ENCODE data around the gene TMEM190. TPM values are rescaled to one million over a fixed set of nuclear protein-coding genes. Genes with fewer than 3 reads are reported as not detected.

The TMEM190 gene
- total RNA-seq, 4 donors from 2014 or later: not detected

DNA sequence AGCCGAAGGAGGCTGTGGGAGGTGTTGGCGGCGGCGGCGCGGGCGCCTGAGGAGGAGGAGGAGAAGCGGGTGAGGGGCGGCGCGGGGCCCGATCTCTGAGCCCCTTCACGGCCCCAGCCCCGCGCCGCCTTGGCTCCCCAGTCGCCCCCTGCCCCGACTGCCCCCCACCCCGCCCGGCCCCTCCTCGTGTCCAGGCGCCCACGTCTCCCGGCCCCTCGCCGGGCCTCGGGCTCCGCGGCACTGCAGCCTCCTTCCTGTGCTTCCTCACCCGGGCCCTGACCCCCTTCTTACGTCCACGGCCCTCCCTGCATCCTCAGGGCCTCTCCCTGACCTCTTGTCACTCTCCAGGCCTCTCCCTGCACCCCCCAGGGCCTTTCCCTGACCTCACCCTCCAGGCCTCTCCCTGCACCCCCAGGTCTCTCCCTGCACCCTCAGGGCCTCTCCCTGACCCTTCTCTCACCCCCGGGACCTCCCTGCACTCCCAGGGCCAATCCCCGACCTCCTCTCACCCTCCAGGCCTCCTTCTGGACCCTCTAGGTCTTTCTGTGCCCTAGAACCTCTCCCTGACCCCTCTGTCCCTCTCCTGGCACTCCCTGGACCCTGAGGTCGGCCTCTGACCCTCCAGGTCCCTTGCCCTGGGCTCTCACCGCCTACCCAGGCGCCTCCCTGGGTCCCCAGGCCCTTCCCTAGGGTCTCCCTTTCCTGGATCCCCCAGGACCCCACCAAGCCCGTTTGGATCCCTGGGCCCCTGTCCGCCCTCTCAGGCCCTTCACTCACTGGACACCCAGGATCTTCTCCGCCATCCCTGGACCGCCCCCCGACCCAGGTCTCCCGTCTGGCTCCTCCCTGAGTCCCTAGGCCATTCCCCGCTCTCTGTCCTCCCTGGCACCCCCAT, 36.5 kb upstream of the TMEM190 start:
- Histone ChIP-seq H3K27ac (peak overlapping the region; percentile 94), H3K4me3 (peak overlapping the region; percentile 89), H3K36me3 (peaks cover 22% of the 10 kb centered on the region), H3K9me3 (no peaks in the 10 kb centered on the region), H3K4me1 (peaks cover 30% of the 10 kb centered on the region), H3K27me3 (no peaks in the 10 kb centered on the region)
- 5% methylated on average over 25 of the region's 44 CpGs for WGBS
- DNase-seq (ENCODE audit: low spot score in 2 of 2): peak; percentile 79 to 82
- no peak for TF ChIP-seq EP300 (IDR thresholded peaks at IDR 0.05)
- peak in 1 of 2 donors; percentile 80 for TF ChIP-seq POLR2A (IDR thresholded peaks at IDR 0.05)
- no peak for TF ChIP-seq CTCF (IDR thresholded peaks at IDR 0.05)
- peak in 1 of 3 donors; percentile 63 for TF ChIP-seq POLR2AphosphoS5 (IDR thresholded peaks at IDR 0.05)

DNA sequence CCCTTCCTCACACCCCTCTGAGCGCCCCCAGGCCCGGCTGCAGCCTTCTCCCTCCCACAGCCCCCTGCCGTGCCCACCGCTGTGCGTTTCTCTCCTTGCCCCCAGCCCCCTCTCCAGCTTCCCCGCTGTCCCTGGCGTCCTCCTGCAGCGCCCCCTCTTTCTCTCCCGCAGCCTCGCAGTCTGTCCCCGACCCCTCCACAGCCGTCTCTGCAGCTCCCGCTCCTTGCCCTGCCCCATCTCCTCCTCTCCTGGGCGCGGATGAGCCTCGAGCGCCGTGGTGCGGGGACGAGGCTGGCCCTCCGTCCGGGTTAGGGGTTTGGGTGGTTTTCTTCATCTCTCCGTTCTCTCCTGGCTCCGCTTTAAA, 35.9 kb upstream of the TMEM190 start:
- no peak overlapping the region for H3K27ac ChIP-seq
- TF ChIP-seq POLR2A (IDR thresholded peaks at IDR 0.05) (no peak), CTCF (IDR thresholded peaks at IDR 0.05) (no peak), POLR2AphosphoS5 (IDR thresholded peaks at IDR 0.05) (no peak), EP300 (IDR thresholded peaks at IDR 0.05) (no peak)
- DNase-seq (ENCODE audit: low spot score in 2 of 2): peak in 1 of 2 donors; percentile 80
- H3K27me3 ChIP-seq: no peaks in the 10 kb centered on the region
- H3K4me3 ChIP-seq: peak overlapping the region; percentile 89
- peaks cover 25% of the 10 kb centered on the region for H3K36me3 ChIP-seq
- peaks cover 37% of the 10 kb centered on the region for H3K4me1 ChIP-seq
- H3K9me3 ChIP-seq: no peaks in the 10 kb centered on the region
- 2% methylated on average over 24 of the region's 24 CpGs for WGBS

- peak; percentile 78 to 81 for DNase-seq (ENCODE audit: low spot score in 2 of 2)
- H3K9me3 ChIP-seq: no peaks in the 10 kb centered on the region
- 0% methylated on average over 2 of the region's 15 CpGs for WGBS
- H3K4me3 ChIP-seq: peak overlapping the region; percentile 89
- no peaks in the 10 kb centered on the region for H3K27me3 ChIP-seq
- H3K27ac ChIP-seq: no peak overlapping the region
- TF ChIP-seq EP300 (IDR thresholded peaks at IDR 0.05) (no peak), POLR2A (IDR thresholded peaks at IDR 0.05) (no peak), POLR2AphosphoS5 (IDR thresholded peaks at IDR 0.05) (no peak), CTCF (IDR thresholded peaks at IDR 0.05) (no peak)
- H3K4me1 ChIP-seq: peaks cover 41% of the 10 kb centered on the region
- peaks cover 29% of the 10 kb centered on the region for H3K36me3 ChIP-seq
Measured at GRCh38 chr19:55341171-55341588, 35.4 kb upstream of the TMEM190 start.

DNA sequence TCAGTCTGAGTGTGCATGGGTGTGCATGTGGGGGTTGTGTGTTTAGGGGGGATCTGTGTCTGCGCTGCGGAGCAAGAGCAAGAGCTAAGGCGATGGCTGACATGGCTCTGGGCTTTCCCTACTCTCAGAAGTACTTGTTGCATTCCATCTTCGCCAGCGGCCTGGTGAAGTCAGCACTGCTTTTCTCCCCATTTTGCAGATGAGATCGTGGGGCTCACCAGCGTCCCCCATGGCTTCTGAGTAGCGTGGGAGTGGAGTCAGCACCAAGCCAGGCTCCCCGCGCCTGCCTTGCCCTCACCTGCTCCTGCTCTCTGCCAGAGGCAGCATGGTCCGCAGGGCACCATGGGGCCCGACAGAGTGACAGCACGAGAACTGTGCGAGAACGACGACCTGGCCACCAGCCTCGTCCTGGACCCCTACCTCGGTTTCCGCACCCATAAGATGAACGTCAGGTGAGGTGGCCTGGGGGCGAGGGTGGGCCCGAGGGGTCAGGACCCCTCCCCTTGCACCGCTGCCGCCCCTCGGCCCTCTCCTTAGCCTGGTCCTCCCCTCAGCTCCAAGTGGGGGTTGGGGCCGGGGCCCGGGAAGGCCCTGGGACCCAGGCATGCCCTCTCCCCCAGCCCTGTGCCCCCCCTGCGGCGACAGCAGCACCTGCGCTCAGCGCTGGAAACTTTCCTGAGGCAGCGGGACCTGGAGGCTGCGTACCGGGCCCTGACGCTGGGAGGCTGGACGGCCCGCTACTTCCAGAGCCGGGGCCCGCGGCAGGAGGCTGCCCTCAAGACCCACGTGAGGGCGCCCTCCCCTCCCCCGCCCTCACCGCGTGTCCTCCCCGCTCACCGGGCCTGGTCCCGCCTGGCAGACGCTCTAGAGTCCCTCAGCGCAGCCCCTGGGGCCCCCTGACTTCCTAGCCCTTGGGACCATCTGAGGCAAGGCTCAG, 34.8 kb upstream of the TMEM190 start:
- Histone ChIP-seq H3K4me3 (peak overlapping the region; percentile 89), H3K36me3 (peaks cover 29% of the 10 kb centered on the region), H3K4me1 (peaks cover 41% of the 10 kb centered on the region), H3K9me3 (no peaks in the 10 kb centered on the region), H3K27me3 (no peaks in the 10 kb centered on the region), H3K27ac (no peak overlapping the region)
- DNase-seq (ENCODE audit: low spot score in 2 of 2): peak in 1 of 2 donors; percentile 75
- TF ChIP-seq POLR2AphosphoS5 (IDR thresholded peaks at IDR 0.05) (no peak), CTCF (IDR thresholded peaks at IDR 0.05) (no peak), EP300 (IDR thresholded peaks at IDR 0.05) (no peak), POLR2A (IDR thresholded peaks at IDR 0.05) (no peak)
- WGBS: 89% methylated on average over 8 of the region's 50 CpGs

All from suprapubic skin (tissue), 4 donors.